Activated CD4-positive, alpha-beta memory T cell treated with anti-CD3 and anti-CD28 coated beads for 36 hours (primary cell): ENCODE results near the gene CNTNAP5. TPM values are rescaled to one million over a fixed set of nuclear protein-coding genes. Genes with fewer than 3 reads are reported as not detected.

ENCODE experiments used
- CTCF ChIA-PET: fragments of 350-600 bp; sonication (Branson Sonifier 250); formaldehyde crosslinking; loops from one replicate; lab custom pipeline; 2021; ENCODE audit warnings: antibody characterized with exemption, inconsistent platforms; lab: Charles Lee
- POLR2A ChIA-PET: fragments of 350-600 bp; sonication (Branson Sonifier 250); formaldehyde crosslinking; loops from one replicate; lab custom pipeline; 2021; ENCODE audit warnings: antibody characterized with exemption; lab: Charles Lee
- DNase-seq: peaks from one replicate; pipeline ENCODE4 v3.0.0-alpha.2; 2020
- H3K27ac Mint-ChIP-seq: one replicate; pipeline ENCODE4 v1.8.0; 2021; ENCODE audit warnings: mixed read lengths
- H3K27me3 Mint-ChIP-seq: one replicate; pipeline ENCODE4 v1.8.0; 2021; ENCODE audit warnings: mixed read lengths
- H3K36me3 Mint-ChIP-seq: one replicate; pipeline ENCODE4 v1.8.0; 2021; ENCODE audit warnings: mixed read lengths
- H3K4me1 Mint-ChIP-seq: one replicate; pipeline ENCODE4 v1.8.0; 2021; ENCODE audit warnings: low read depth, mixed read lengths
- H3K4me3 Mint-ChIP-seq: one replicate; pipeline ENCODE4 v1.8.0; 2021; ENCODE audit warnings: mild to moderate bottlenecking, mixed read lengths
- H3K9me3 Mint-ChIP-seq: one replicate; pipeline ENCODE4 v1.8.0; 2021; ENCODE audit warnings: mixed read lengths
- intact Hi-C: fragments of 100-400 bp; cut with micrococcal nuclease; formaldehyde crosslinking; loops from one replicate; pipeline ENCODE4 v1.15.1; 2023
- total RNA-seq, 2 experiments: library from RNA; stranded (reverse); gene quantifications; one replicate each; pipeline ENCODE4 v1.2.3, GENCODE V29; 2021

The CNTNAP5 gene
- total RNA-seq, 2 experiments from 2014 or later, result not detected

DNA sequence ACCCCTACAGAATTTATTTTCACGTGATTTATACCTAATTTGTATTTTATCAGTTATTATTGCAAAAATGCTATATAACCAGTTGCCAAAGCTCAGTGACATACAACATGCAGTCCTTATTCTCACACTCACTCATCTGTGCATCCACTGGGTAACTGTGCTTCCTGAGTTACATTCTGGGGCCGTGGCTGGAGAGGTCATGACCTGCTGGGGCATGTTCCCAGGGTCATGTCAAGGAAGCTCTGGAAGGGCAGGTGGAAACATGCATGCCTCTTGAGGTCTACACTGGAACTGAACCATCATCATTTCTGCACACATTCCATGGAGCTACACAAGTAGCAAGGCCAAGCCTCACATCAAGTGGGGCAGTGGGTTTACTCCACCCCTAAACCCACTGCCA lies 715.5 kb downstream of the CNTNAP5 start:
- Mint-ChIP-seq H3K9me3 (peaks cover 8% of the 10 kb centered on the region), H3K4me3 (no peak overlapping the region), H3K4me1 (no peaks in the 10 kb centered on the region), H3K27me3 (no peaks in the 10 kb centered on the region), H3K27ac (no peak overlapping the region), H3K36me3 (no peaks in the 10 kb centered on the region)
- CTCF ChIA-PET, result no interaction called here
- intact Hi-C loops, result no loop called here
- POLR2A ChIA-PET, result no interaction called here
- DNase-seq, result no peak

DNA sequence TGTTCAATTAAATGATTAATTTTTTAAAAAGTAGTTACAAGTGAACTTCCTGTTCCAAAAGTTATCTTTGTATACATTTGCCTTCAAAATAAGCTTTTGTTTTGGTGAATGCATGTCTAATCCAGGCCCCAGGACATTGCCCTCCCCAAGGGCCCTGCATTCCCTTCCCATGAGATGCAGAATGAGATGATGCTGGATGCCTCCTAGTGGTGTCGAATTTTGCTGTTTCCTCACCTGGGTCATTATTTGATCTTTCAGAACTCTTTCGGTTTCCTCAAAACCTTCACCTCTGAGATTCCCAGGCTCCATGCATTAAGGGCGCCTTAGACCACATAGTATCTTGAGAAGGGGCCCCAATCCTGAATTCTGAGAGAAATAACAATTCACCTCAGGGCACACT lies 728.8 kb downstream of the CNTNAP5 start:
- intact Hi-C loops, result no loop called here
- CTCF ChIA-PET, result interaction anchor here (0.5 kb wide), 1 partner anchor 304 kb away, joined by 4 read pairs; no protein-coding TSS in a partner anchor
- H3K9me3 Mint-ChIP-seq, result no peaks in the 10 kb centered on the region
- no peak overlapping the region for H3K4me3 Mint-ChIP-seq
- H3K4me1 Mint-ChIP-seq, result no peaks in the 10 kb centered on the region
- DNase-seq, result no peak
- no peak overlapping the region for H3K27ac Mint-ChIP-seq
- H3K36me3 Mint-ChIP-seq, result no peaks in the 10 kb centered on the region
- H3K27me3 Mint-ChIP-seq, result no peaks in the 10 kb centered on the region
- POLR2A ChIA-PET, result no interaction called here

DNA sequence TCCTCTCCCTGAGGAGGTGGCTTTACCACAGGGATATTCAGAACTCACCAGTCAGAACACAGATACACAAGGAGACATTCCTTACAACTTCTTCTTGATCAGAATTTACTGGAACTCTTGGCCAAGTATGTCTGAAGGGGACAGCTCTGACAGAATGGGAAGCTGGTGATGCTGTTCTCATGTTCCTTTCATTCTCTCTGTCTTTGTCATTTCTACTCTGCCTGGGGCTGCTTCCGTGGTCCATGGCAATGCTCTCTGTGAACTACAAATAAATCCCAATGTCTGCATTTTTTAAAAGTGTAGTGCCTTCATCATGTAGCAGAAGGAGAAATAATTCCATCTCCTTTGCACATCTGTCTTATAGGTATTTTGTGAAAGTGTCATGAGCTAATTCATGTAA lies 730.3 kb downstream of the CNTNAP5 start:
- H3K9me3 Mint-ChIP-seq, result no peaks in the 10 kb centered on the region
- H3K27ac Mint-ChIP-seq, result no peak overlapping the region

DNA sequence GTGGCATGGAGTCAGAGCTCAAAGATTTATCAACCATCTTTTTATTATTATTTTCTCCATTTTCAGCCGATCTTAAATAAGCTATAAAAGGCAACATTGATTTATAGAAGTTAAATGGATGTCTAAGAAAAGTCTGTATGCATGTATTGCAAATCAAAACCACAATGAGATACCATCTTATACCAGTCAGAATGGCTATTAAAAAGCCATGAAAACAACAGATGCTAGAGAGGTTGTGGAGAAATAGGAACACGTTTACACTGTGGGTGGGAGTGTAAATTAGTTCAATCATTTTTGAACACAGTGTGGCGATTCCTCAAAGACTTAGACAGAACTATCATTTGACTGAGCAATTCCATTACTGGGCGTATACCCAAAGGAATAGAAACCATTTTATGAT lies 731.0 kb downstream of the CNTNAP5 start:
- DNase-seq, result no peak
- CTCF ChIA-PET, result no interaction called here
- POLR2A ChIA-PET, result no interaction called here
- Mint-ChIP-seq H3K4me1 (no peaks in the 10 kb centered on the region), H3K4me3 (no peak overlapping the region), H3K27ac (no peak overlapping the region), H3K36me3 (no peaks in the 10 kb centered on the region), H3K27me3 (no peaks in the 10 kb centered on the region), H3K9me3 (no peaks in the 10 kb centered on the region)
- intact Hi-C loops, result no loop called here

More for the DNA sequence above, 730.3 kb downstream of the CNTNAP5 start:
- no peak overlapping the region for H3K4me3 Mint-ChIP-seq
- intact Hi-C loops, result no loop called here
- no peaks in the 10 kb centered on the region for H3K4me1 Mint-ChIP-seq
- DNase-seq, result no peak
- ChIA-PET POLR2A (no interaction called here), CTCF (no interaction called here)
- no peaks in the 10 kb centered on the region for H3K36me3 Mint-ChIP-seq
- H3K27me3 Mint-ChIP-seq, result no peaks in the 10 kb centered on the region

DNA sequence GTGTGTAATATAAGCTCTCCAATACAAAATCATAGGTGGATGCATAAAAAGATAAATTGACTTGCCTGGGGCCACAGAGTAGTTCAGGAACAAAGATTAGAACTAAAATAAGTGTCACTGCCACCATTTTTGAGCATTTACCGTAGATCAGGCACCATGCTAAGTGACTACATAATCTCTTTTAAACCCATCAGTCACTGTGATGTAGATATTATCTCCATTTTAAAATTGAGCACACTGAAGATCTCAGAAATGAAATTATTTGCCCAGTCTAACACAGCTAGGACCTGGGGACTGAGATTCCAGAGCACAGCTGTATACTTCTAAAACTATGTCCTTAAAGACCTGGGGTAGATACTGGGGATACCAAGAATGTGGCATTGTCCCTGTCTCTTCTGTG lies 737.3 kb downstream of the CNTNAP5 start:
- H3K4me1 Mint-ChIP-seq, result no peaks in the 10 kb centered on the region
- intact Hi-C loops, result no loop called here
- no peaks in the 10 kb centered on the region for H3K27me3 Mint-ChIP-seq
- no peak overlapping the region for H3K4me3 Mint-ChIP-seq
- H3K9me3 Mint-ChIP-seq, result no peaks in the 10 kb centered on the region
- H3K27ac Mint-ChIP-seq, result no peak overlapping the region
- ChIA-PET POLR2A (no interaction called here), CTCF (no interaction called here)
- no peaks in the 10 kb centered on the region for H3K36me3 Mint-ChIP-seq
- no peak for DNase-seq

DNA sequence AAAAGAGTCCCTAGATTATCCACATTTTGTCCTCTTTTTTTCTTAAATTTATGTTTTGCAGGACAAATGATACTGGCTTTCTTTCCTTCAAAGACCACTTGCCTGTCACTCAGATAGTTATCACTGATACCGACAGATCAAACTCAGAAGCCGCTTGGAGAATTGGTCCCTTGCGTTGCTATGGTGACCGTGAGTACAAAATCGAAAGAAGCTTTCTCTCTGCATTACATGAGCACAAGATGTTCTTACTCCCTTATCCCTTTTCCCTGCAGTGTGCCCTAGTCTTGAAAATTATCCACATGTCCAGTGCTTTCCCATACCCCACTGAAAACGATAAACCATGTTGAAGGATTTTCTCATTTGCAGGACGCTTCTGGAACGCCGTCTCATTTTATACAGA lies 738.5 kb downstream of the CNTNAP5 start:
- no peaks in the 10 kb centered on the region for H3K36me3 Mint-ChIP-seq
- intact Hi-C loops, result no loop called here
- no peaks in the 10 kb centered on the region for H3K27me3 Mint-ChIP-seq
- no peak overlapping the region for H3K4me3 Mint-ChIP-seq
- no peak for DNase-seq
- CTCF ChIA-PET, result no interaction called here
- H3K9me3 Mint-ChIP-seq, result peaks cover 3% of the 10 kb centered on the region
- no peak overlapping the region for H3K27ac Mint-ChIP-seq
- no peaks in the 10 kb centered on the region for H3K4me1 Mint-ChIP-seq
- POLR2A ChIA-PET, result no interaction called here

DNA sequence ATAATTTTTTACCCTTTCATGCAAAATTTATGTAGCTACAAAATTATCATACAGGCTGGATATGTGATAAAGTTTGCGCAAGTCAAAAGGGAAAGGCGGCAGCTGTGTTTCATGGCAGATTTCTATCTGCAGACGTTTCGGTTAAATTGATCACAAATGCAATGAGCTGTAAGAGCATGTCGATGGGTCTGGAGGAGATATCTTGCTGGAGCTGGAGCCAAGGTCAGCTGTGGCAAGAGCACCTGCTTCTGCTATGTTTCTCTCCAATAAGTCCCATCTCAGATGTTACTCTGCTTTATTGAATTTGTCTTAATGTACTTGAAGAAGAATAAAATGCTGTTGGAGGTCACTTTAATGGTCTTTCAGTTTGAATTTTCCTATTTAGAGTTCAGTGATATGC lies 749.7 kb downstream of the CNTNAP5 start:
- ChIA-PET POLR2A (no interaction called here), CTCF (no interaction called here)
- H3K36me3 Mint-ChIP-seq, result no peaks in the 10 kb centered on the region
- H3K4me1 Mint-ChIP-seq, result no peaks in the 10 kb centered on the region
- intact Hi-C loops, result no loop called here
- no peak overlapping the region for H3K4me3 Mint-ChIP-seq
- H3K27me3 Mint-ChIP-seq, result no peaks in the 10 kb centered on the region
- H3K9me3 Mint-ChIP-seq, result peaks cover 9% of the 10 kb centered on the region
- no peak for DNase-seq
- no peak overlapping the region for H3K27ac Mint-ChIP-seq

DNA sequence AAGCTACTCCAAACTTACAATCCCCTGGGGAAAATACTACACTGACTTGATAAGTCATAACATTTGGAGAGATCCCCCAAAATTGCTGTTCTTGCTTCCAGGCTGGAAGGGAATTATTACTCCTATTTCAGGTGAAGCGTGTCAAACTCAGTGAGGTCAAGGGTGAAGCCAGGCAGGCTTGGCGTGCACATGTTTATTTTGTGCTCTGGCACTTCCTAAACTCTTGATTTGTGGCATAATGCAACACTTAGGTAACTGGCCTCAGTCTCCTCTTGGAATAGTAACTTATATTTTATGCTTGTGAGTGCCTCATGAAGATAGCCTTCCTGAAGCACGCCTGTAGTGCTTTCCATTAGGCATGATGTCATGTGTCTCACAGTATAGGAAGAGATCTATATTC lies 751.2 kb downstream of the CNTNAP5 start:
- ChIA-PET CTCF (no interaction called here), POLR2A (no interaction called here)
- no peak for DNase-seq
- Mint-ChIP-seq H3K9me3 (peaks cover 9% of the 10 kb centered on the region), H3K4me3 (no peak overlapping the region), H3K27me3 (no peaks in the 10 kb centered on the region), H3K4me1 (no peaks in the 10 kb centered on the region), H3K27ac (no peak overlapping the region), H3K36me3 (no peaks in the 10 kb centered on the region)
- intact Hi-C loops, result no loop called here

DNA sequence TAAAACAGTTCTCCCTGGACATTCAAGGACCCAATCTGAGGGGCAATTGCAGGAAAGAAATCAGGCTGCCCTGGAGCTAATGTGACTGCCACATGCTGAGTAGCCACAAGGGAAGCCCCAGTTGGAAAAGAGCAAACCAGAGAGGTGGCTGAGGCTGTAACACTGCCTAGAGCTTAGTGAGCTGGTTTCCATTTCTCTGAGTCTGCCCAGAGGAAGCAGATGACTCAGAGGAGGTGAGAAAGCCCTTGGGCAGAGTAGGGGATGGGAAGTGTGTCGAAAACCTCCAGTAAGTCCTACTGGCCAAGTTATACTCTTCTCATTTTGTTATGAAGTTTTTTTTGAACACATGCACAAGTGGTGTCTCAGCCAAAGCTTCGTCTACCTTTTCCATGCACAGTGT lies 753.0 kb downstream of the CNTNAP5 start:
- ChIA-PET POLR2A (no interaction called here), CTCF (no interaction called here)
- intact Hi-C loops, result no loop called here

DNA sequence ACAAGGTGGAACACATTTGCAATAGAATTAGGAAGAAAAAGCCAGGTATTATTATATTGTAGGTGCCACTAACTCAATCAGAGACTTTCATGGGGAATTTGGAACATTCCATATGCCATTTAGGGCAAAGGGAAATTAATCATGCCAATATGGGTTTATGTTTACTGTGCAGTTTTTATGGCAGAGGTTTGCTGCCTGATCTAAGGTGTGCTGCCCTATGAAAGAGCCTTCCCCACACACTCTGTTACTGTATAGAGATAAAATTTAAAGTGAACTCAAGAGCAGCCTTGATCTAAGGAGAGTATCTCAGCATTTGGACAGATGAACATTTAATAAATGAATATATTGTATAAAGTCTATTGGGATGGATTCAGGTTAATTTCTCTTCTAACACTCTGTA lies 771.6 kb downstream of the CNTNAP5 start:
- intact Hi-C loops, result no loop called here
- ChIA-PET POLR2A (no interaction called here), CTCF (no interaction called here)
- DNase-seq, result no peak
- Mint-ChIP-seq H3K4me1 (no peaks in the 10 kb centered on the region), H3K36me3 (no peaks in the 10 kb centered on the region), H3K9me3 (no peaks in the 10 kb centered on the region), H3K4me3 (no peak overlapping the region), H3K27ac (no peak overlapping the region), H3K27me3 (no peaks in the 10 kb centered on the region)

More for the DNA sequence above, 753.0 kb downstream of the CNTNAP5 start:
- H3K4me1 Mint-ChIP-seq, result no peaks in the 10 kb centered on the region
- peaks cover 3% of the 10 kb centered on the region for H3K9me3 Mint-ChIP-seq
- H3K27me3 Mint-ChIP-seq, result no peaks in the 10 kb centered on the region
- H3K36me3 Mint-ChIP-seq, result no peaks in the 10 kb centered on the region
- DNase-seq, result no peak
- H3K27ac Mint-ChIP-seq, result no peak overlapping the region
- no peak overlapping the region for H3K4me3 Mint-ChIP-seq

DNA sequence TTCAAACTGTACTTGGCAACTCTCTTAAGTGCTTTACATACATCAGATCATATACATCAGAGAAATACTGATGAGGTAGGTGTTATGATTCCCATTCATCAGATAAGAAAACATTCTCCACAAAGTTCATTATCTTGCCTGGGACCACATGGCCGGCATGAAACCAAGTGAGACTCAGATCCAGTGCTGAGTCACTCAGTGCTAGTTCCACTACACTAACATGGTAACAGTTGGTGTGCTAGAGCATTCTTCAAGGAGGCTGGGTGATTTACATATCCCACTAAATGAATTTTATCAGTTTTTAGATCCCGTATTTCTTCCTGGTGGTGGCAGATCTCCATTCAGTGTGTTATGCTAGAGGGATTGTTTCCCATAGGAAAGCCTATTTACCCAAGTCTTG lies 772.0 kb downstream of the CNTNAP5 start:
- CTCF ChIA-PET, result no interaction called here
- no peak overlapping the region for H3K27ac Mint-ChIP-seq
- H3K4me3 Mint-ChIP-seq, result no peak overlapping the region
- no peak for DNase-seq
- POLR2A ChIA-PET, result no interaction called here
- intact Hi-C loops, result no loop called here
- no peaks in the 10 kb centered on the region for H3K9me3 Mint-ChIP-seq
- no peaks in the 10 kb centered on the region for H3K36me3 Mint-ChIP-seq
- no peaks in the 10 kb centered on the region for H3K4me1 Mint-ChIP-seq
- no peaks in the 10 kb centered on the region for H3K27me3 Mint-ChIP-seq

DNA sequence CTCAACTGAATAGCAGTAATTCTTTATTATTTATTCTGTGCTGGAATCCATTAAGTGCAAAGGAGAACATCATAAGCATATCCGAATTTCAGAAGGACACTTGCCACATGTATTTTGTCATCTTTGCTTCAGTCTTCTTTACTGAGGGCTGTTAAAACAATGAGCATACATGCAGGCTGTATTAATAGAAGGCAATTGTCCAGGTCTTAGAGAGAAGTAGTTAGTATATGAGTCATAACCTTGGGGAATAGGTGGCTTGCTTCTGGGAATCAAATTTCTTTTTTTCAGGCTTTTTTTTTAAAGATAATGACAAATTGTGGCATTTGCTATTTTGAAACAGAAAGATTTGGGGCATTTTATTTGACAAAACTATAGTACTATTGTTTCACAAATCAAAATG lies 773.5 kb downstream of the CNTNAP5 start:
- H3K27me3 Mint-ChIP-seq, result no peaks in the 10 kb centered on the region
- intact Hi-C loops, result no loop called here
- POLR2A ChIA-PET, result no interaction called here
- CTCF ChIA-PET, result no interaction called here
- no peak overlapping the region for H3K4me3 Mint-ChIP-seq
- H3K27ac Mint-ChIP-seq, result no peak overlapping the region
- H3K4me1 Mint-ChIP-seq, result no peaks in the 10 kb centered on the region
- no peaks in the 10 kb centered on the region for H3K36me3 Mint-ChIP-seq
- no peaks in the 10 kb centered on the region for H3K9me3 Mint-ChIP-seq
- no peak for DNase-seq

DNA sequence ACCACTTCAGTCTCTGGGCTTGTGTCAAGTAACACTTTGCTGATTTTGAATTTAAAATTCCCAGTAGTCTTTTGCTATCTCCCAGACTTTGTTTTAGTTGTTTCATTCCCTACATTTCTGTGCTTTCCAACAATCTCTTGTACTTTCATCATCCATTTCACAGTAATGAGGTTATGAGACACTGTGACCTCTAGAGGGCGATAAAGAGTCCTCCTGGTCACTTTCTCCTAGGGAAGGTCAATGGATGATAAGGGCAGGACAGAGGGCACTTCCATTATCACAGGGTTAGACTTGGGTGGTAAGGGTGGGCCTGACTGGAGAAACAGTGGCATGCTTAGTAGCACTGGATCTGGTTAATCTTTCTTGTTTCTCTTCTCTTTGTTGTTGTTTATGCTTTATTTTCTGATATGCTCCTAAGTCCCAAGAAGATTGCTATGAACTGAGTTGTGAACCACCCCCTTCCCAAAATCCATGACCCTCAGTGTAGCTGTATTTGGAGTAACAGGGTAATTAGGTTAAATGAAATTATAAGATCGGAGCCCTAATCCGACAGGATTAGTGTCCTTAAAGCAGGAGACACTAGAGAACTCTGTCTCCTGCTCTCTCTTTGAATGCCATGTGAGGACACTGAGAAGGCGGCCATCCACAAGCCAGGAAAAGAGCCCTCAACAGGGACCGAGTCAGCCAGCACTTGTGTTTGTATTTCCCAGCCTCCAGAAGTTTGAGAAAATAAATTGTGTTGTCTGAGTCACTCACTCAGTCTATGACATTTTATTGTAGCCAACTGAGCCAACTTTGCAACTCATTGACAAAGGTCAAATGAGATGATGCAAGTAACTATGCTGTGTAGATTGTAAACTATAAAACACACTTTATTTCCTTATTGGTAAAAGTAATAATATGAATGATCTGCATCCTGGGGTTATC lies 779.2 kb downstream of the CNTNAP5 start:
- no peak overlapping the region for H3K27ac Mint-ChIP-seq
- H3K4me3 Mint-ChIP-seq, result no peak overlapping the region
- intact Hi-C loops, result no loop called here
- no peaks in the 10 kb centered on the region for H3K9me3 Mint-ChIP-seq
- POLR2A ChIA-PET, result no interaction called here
- no peaks in the 10 kb centered on the region for H3K36me3 Mint-ChIP-seq
- CTCF ChIA-PET, result no interaction called here
- DNase-seq, result no peak
- no peaks in the 10 kb centered on the region for H3K27me3 Mint-ChIP-seq
- H3K4me1 Mint-ChIP-seq, result no peaks in the 10 kb centered on the region
